Measurements from ENCODE around the gene SEC24D.
A peak's percentile ranks its signal among the peaks of the same experiment; 100 is the strongest.
"Not testable (repeated sequence)": the region's sequence is repeated elsewhere in the genome, so short reads cannot be mapped to it uniquely, and the experiment has no call there.

The SEC24D gene

GRCh38 chr4:118835571-118836300 lies at the start of gene SEC24D:
TSS of gene SEC24D (minus strand) at chr4:118836126. CDS start at chr4:118833696, 2,430 bp downstream.
- DNase-seq (ENCODE audit: low read depth in 2 of 2): peak; percentile 64 to 75

DNA sequence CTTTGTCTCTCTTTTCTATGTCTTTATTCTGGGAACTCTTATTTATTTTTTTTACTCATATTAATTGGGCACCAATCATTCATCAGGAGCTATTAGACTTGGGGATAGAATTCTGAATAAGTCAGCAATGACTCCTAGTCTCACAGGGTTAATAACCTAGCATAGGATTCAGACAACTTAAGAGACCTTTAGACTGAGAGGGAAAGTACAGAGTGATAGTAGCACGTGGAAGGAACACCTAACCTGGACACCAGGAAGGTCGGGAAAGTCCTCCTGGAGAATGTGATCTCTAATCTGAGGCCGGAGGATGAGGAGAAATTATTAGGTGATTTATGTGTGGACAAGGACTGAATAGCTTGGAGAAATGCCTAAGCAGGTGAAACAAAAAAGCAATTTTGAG lies 48.8 kb upstream of the SEC24D start:
- DNase-seq (ENCODE audit: low read depth in 2 of 2): no peak

- no peak for DNase-seq (ENCODE audit: low read depth in 2 of 2)
These were observed 47.9 kb upstream of the SEC24D start for GRCh38 chr4:118883861-118884260.

GRCh38 chr4:118881512-118882146 lies 45.7 kb upstream of the SEC24D start:
- DNase-seq (ENCODE audit: low read depth in 2 of 2): no peak

- no peak for DNase-seq (ENCODE audit: low read depth in 2 of 2)
These were observed 43.5 kb upstream of the SEC24D start for GRCh38 chr4:118879409-118879808.

- DNase-seq (ENCODE audit: low read depth in 2 of 2): not testable (repeated sequence)
These were observed 42.6 kb upstream of the SEC24D start for GRCh38 chr4:118878507-118878906.

GRCh38 chr4:118877797-118878196 lies 41.9 kb upstream of the SEC24D start:
- no peak for DNase-seq (ENCODE audit: low read depth in 2 of 2)

DNA sequence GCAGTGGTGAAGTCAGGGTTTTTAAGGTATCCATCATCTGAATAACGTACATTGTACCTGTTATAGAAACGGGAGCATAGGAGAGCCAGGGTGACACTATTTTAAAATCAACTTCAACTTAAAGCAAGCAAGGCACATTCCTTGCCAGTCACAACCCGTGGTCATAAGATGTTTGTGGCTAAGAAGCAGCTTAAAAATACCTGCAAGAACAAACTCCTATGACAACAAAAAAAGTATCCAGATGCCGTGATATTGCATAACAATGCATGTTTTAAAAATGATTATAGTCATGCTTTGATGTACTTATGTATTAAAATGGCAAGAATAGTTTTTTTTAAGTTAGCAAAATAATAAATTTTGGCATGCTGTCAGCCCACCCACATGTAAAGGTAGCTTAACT lies 36.3 kb upstream of the SEC24D start:
- no peak for DNase-seq (ENCODE audit: low read depth in 2 of 2)

DNA sequence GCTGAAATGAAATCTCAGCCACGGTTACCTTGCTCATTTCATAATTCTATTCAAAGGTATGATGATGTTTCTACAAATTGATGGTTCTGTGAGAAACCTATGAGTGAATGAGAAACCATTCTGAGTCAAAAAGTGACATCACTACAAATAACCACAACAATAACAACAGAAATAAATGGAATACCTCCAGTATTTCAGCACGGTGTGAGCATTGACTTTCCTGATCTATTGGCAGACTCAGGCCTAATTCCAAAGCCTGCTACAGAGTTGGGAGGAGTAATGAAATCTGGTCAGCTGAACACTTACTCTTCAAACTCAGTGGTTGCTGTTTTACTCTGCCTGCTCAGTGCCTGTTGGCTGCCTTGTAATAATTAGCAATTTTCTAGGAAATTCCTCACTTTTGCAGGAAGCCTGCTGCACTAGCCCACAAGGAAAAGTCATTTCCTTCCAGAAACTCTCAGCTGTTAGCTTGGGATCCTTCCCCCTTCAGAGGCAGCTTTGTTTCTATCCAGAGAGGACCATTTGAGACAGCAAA lies 33.9 kb upstream of the SEC24D start:
- DNase-seq (ENCODE audit: low read depth in 2 of 2): no peak

- DNase-seq (ENCODE audit: low read depth in 2 of 2): no peak
These were observed 31.6 kb upstream of the SEC24D start for GRCh38 chr4:118867311-118868067.

GRCh38 chr4:118866442-118866841 lies 30.5 kb upstream of the SEC24D start:
- DNase-seq (ENCODE audit: low read depth in 2 of 2): no peak

DNA sequence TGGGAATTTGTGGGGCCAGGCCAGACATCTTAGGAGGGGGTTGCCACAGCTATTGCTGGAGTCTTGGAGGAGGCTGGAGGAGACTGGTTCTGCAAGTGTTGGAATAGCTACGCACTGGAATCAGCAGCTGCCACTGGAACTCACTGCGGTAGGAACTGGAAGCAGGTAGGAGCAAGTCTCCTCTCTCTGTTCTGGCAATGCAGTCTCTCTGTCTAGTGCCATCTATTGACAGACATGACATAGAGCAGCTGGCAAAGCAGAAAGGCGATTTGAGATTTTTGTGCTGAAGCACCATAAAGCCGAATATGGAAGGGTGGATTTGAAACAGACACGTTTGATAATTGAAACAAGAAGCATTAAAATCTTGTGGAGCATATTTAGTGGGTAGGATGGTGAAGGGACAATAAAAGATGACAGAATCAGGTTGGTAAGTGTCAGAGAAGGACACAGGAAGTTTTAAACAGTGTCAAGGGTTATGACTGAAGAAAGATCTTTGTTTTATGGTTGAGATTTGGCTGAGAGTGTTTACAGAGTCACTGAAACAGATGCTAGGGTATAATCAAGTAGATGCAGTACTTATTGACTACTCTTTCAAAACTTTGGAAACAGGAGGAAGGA lies 29.3 kb upstream of the SEC24D start:
- no peak for DNase-seq (ENCODE audit: low read depth in 2 of 2)

DNA sequence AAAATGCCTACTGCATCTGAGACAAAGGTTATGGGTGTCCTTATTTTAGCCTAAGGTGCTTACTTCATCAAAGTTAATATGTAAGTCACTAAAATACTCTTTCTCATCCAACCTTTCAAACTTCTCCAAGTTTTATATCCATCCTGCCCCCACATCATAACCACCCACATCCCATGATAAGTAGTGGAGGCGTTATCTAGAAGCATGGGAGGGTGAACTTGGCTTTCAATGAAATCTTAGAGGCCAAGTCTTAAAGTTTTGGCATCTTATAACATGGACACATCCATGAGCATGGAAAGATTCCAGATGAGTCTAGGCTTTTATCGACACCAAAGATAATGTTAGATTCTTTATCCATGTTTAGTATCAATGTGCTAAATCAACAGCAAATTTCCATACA lies 22.9 kb upstream of the SEC24D start:
- DNase-seq (ENCODE audit: low read depth in 2 of 2): no peak

GRCh38 chr4:118857760-118858159 lies 21.8 kb upstream of the SEC24D start:
- no peak for DNase-seq (ENCODE audit: low read depth in 2 of 2)

- DNase-seq (ENCODE audit: low read depth in 2 of 2): peak in 1 of 2 donors; percentile 18
These were observed 14.7 kb upstream of the SEC24D start for GRCh38 chr4:118850488-118851173.

- DNase-seq (ENCODE audit: low read depth in 2 of 2): no peak
These were observed 14.1 kb upstream of the SEC24D start for GRCh38 chr4:118849867-118850487.

- no peak for DNase-seq (ENCODE audit: low read depth in 2 of 2)
These were observed 13.0 kb upstream of the SEC24D start for GRCh38 chr4:118848901-118849300.

- no peak for DNase-seq (ENCODE audit: low read depth in 2 of 2)
These were observed 12.3 kb upstream of the SEC24D start for GRCh38 chr4:118848242-118848641.

DNA sequence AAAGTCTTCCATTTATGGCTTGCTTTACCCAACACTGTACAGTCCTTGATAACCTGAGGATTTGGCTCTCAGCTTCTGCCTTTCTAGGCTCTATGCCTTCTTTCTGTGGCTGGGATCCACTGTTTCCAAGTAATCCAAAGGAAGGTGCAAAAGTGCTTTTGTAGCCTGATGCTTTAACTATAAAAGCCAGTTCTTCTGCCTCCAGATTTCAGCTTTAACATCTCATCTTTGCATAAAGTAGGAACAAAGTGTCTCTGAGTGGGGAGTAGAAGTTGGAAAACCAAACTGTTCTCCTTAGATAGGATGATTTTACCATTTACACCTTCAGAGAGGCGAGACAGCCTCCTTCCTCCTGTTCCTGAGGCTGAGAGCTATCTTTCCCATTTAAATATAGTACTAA lies 11.1 kb upstream of the SEC24D start:
- DNase-seq (ENCODE audit: low read depth in 2 of 2): no peak

- no peak for DNase-seq (ENCODE audit: low read depth in 2 of 2)
These were observed 9.7 kb upstream of the SEC24D start for GRCh38 chr4:118845552-118846050.

DNA sequence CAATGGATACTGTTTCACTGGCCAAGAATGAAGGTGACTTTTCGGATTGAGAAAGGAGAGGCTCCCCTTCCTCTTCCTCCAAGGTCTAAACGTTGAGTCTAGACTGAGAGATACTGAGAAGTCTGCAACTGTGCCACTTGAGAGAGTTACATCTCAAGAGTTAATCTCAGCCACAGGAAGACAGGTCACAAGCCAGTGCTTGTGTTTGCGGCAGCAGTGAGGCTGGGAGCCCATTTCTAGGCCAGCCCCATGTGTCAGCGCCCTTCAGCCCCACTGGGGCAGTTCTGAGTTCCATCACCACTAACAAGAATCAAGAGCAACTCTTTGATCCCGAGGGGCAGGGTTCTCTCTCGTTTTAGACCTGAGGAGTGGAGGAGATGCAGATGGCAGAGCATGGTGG lies 7.3 kb upstream of the SEC24D start:
- no peak for DNase-seq (ENCODE audit: low read depth in 2 of 2)
